ENCODE data around the gene GGN.

Gene GGN, protein sequence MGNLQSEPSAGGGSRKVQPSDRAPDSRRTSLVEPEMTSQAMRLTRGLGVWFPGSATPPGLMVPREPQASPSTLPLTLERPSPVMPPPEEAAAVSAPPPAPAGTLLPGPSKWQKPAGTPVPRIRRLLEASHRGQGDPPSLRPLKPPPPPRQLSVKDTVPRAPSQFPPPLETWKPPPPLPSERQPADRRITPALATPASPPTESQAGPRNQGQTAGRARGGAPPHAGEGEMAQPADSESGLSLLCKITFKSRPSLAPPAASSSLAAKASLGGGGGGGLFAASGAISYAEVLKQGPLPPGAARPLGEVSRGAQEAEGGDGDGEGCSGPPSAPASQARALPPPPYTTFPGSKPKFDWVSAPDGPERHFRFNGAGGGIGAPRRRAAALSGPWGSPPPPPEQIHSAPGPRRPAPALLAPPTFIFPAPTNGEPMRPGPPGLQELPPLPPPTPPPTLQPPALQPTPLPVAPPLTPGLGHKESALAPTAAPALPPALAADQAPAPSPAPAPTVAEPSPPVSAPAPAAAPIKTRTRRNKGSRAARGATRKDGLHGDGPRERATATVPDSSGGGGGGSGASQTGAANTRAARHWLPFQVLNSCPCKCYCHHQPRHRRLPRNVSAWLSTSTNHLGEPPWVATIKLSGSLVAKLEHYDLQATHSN

DNA sequence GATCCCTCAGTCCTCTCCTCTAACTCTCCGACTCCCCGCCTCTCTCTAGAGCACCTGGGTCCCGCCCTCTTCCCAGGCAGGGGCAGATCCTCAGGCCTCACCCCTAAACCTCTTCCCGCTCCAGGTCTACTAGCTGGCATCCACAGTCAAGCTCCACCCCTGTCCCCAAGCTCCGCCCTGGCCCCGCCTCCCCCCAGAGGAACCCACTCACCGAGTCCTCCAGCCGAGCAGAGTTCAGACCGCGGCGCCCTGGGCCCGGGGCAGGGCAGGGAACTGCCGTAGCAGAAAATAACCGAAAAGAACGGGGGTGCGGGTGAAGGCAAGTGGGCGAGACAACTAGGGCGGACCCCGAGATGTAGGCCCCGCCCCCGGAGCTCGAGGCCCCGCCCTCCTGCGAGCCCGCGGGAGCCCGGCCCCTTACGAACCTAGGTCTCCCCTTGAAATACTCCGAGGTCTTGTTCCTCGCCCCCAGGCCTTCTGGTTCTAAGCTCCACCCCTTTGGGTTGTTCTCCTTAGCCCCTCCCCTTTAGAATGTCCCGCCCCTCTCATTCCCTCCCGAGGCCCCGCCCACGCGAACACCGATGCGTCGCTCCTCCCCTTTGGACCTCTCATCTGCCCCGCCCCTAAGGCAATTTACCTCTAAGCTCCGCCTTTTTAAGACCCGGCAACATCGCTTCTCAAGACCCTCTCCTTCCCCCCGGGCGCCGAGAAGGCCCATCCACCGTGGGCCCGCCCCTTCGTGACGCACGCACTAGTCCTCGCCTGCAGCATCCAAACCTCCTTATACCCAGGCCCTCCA is at the start of gene GGN:
Gene GGN, minus strand, starts transcription at position 485 of the 799 bp plus-strand sequence. CDS start 773 bp downstream, outside the sequence.
- DNase-seq (ENCODE audit: low read depth): peak; percentile 66

DNA sequence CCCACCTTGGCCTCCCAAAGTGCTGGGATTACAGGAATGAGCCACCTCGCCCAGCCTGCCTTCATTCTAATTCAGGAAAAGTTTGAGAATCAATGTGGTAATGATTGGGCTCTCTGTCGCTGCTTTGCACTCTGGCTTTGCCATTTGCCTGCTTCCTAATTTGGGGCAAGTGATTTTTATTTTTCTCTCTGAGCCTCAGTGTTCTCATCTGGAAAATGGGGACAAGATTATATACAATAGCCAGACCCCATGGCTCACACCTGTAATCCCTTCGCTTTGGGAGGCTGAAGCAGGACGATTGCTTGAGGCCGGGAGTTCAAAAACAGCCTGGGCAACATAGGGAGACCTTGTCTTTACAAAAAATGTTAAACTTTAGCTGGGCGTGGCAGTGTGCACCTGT is 49.5 kb upstream of the GGN start:
- DNase-seq (ENCODE audit: low read depth): no peak

DNA sequence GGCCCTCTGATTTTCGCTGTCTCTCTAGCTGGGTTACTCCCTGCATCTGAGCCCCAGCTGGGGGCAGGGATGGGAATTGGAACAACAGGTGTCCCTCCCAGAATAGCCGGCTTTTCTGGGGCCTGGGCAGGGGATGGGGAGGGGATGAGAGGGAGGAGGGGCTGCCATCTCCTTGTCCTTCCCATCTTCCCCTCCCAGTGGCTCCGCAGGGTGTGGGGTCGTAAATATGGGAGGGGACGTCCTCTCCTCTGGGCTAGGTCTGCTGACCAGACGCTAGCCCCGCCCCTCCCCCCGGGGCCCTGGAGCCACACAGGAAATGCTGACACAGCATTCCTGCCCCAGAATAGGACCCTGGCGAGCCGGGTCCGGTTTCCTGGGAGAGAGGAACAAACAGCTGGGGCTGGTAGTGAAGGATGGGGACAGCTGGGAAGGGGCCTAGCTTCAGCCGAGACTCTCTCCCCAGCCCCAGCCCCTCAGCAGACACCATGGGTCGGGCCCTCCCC is 46.8 kb upstream of the GGN start:
- DNase-seq (ENCODE audit: low read depth): no peak

DNA sequence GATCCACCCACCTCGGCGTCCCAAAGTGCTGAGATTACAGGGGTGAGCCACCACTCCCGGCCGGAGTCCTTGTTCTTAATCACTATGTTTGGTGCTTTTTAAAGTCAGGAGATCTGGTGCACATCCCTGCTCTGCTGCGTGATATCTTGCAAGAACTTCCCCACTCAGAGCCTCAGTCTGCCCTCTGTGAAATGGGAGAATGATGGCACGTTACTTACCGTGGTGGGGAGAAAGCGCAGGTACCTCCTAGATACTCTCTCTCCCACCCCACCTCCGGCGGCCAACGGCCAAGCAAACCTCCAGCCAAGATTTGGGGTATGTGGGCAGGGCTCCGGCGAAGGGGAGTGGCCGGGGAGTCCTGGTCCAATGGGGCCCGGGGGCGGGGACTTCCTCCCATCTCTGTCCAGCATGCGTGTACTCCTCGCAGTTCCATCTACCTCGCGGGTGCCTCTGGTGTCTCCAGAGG is 45.5 kb upstream of the GGN start, which contains the start of gene RYR1:
Gene RYR1, plus strand, starts transcription at position 424 of the 466 bp plus-strand sequence. CDS start 139 bp downstream, outside the sequence.
- DNase-seq (ENCODE audit: low read depth): peak; percentile 31

DNA sequence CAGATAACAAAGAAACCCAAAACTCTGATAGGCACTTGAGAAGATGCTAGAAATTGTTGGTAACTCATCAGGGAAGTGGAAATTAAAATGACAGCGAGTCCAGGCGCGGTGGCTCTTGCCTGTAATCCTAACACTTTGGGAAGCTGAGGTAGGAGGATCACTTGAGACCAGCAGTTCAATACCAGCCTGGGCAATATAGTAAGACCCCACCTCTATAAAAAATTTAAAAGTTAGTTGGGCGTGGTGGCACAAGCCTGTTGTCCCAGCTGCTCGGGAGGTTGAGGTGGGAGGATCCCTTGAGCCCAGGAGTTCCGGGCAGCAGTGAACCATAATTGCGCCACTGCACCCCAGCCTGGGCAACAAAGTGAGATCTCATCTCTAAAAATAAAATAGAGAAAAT is 43.1 kb upstream of the GGN start:
- no peak for DNase-seq (ENCODE audit: low read depth)

DNA sequence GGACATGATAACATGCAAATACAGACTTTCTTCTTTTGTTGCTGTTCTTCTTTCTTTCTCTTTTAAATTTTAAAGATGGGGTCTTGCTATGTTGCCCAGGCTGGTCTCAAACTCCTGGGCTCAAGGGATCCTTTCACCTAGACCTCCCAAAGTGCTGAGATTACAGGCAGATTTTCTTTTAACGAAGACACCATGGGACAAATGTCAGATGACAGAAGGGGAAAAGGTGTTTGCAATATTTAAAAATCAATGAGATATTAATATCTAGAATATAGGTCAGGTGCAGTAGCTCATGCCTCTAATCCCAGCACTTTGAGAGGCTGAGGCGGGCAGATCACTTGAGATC is 42.0 kb upstream of the GGN start:
- no peak for DNase-seq (ENCODE audit: low read depth)

DNA sequence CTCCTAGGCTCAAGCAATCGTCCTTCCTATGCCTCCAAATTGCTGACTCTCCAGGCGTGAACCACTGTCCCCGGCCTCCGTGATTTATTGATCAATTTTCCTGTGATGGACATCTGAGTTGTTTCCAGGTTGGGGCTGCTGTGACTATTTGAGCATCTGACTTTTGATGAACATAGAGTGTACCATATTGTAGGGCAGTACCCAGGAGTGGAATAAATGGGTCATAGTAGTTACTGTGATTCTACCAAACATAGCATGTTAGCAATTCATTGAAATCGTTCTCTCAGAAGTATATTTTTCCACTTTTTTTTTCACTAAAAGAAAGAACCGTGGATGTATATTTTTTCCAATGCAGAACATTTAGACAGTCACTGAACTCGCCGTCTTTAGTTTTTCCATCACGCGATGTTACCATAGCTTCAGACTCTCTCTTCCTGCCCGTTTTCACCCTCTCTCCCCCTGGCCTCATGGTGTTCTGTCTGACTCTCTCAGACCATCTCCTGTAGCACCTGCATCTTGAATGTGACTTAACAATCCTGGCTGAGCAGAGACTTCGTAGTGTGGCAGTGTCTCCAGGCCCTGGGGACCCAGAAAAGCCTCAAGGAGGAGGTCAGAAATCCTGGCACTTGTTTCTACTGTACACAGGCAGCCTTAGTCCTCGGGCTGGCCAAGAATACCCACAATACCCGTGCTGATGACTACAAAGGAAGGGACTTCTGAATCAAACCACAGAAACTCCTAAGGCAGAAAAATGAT is 41.4 kb upstream of the GGN start:
- peak; percentile 25 for DNase-seq (ENCODE audit: low read depth)

DNA sequence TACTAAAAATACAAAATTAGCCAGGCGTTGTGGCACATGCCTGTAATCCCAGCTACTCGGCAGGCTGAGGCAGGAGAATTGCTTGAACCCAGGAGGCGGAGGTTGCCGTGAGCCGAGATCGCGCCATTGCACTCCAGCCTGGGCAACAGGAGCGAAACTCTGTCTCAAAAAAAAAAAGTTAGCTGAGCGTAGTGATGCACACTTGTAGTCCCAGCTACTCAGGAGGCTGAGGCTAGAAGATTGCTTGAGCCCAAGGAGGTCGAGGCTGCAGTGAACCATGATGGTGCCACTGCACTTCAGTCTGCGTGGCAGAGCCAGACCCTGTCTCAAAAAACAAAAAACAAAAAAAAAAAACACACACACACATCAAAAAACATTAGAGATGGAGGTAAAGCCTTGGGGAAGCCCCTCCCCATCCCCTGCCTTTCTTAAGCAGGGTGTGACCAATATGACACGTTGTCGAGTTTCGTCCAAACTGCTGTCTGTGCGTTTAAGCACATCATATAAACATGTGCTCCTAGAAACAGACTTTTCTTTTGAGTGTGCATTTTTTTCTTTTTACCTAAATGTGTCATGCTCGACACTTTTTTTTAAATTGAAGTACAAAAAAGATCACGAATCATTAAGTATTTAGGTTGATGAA is 39.3 kb upstream of the GGN start:
- peak; percentile 46 for DNase-seq (ENCODE audit: low read depth)

DNA sequence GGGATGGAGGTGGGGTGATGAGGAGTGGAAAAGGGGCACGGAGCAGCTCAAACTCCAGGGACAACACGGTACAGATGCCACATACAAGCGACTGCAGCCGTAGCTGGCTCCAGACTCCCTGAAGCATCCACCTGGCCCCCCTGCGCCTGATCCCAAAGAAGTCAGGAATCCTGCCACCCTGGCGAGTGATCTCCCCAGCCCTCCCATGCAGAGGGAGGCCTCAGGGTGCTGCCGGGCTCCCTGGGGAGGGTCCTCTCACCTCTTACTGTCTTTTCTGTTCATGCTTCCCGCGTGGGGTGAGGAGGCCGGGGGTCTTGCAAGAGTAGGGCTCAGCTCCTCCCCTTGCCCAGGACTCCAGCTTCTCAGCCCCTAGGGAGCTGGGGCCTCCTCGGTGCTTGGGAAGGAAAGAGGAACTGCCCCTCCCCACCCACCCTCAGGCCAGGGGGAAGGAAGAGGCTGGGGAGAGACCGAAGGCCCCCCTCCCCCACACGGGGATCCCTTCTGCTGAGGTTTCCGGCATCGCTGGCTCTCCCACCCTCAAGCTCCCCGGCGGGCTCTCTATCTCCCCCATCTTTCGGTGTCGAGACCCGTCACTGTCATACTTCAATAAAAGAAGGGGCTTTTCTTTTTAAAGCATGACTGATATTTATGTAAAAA is 38.1 kb upstream of the GGN start, which contains the start of gene RASGRP4:
Gene RASGRP4, minus strand, starts transcription at position 410 of the 657 bp plus-strand sequence. Its CDS starts 128 bp downstream, at position 282.
- DNase-seq (ENCODE audit: low read depth): peak; percentile 26

DNA sequence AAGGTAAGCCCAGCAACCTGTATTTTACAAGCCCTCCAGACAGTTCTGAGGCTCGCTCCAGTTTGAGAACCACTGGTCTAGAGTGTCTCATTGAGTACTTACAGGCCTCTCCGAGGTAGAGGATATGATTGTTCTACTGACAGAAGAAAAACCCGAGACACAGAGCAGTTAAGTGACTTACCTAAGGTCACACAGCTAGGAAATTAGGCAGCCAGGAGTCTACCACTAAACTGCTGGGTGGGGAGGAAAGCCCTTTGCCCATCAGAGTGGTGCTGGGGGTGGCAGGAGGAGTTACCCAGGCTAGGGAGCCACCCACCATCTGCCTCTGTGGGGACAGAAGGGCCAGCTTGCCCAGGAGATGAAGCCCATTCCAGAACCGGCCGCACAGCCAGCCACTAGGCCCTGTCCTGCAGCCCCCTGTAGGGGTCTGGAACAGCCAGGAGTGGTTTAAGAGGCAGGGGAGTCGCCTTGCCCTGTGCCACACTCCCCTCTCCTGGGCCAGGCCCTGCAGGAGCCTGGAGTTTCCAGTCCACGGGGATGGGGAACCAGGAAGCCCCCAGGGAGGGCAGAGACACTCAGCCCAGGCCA is 37.5 kb upstream of the GGN start:
- no peak for DNase-seq (ENCODE audit: low read depth)

DNA sequence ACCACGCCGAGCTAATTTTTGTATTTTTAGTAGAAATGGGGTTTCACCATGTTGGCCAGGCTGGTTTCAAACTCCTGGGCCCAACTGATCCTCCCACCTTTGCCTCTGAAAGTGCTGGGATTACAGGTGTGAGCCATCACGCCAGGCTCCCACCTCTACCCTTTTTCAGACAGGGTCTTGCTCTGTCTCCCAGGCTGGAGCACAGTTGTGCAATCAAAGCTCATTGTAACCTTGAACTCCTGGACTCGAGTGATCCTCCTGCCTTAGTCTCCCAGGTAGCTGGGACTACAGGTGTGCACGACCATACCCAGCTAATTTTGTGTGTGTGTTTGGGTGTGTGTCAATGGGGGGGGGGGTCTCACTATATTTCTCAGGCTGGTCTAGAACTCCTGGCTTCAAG is 36.4 kb upstream of the GGN start:
- no peak for DNase-seq (ENCODE audit: low read depth)

DNA sequence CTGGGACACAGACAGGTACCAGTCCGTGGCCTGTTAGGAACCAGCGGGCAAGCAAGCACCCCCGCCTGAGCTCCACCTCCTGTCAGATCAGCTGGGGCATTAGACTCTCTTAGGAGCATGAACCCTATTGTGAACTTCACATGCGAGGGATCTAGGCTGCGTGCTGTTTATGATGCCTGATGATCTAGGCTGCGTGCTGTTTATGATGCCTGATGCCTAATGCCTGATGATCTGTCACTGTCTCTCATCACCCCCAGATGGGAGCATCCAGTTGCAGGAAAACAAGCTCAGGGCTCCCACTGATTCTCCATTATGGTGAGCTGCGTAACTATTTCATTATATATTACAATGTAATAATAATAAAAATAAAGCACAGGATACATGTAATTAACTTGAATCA is 34.6 kb upstream of the GGN start:
- no peak for DNase-seq (ENCODE audit: low read depth)

DNA sequence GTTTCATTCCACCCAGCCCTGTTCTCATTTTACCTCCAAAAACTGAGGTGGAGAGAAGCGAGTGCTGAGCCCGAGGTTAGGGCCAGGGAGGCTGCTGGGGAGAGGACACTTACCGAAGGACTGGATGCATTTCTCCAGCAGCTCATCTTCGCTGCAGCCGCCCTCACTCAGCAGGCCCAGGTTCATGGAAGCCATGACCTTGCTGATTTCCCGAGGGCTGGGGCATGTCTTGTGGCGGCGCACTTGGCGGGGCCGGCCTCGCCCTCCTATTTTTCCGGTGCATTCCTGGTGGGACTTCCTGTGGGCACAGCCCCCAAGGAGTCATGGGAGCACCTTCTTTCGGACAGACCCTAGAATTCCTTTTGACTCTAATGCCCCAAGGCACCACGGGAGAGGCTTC is 34.0 kb upstream of the GGN start:
- no peak for DNase-seq (ENCODE audit: low read depth)

DNA sequence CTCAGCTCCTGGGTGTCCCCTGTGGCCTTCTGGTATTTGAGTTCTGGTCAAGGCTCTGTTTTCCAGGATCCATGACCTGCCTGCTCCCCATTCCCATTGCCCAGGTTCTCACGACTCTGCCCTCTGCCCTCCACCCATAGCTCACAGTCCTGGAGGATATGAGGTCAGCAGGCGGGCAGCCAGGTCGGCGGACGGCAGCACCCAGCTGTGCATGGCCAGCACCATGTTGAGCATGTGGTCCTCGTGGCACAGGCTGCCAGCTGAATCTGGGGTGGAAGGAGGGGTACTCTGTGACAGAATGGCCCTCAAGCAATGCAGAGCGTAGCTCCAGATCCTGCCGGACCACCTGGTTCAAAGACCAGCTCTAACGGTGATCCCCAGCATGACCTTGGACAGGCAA is 33.1 kb upstream of the GGN start:
- DNase-seq (ENCODE audit: low read depth): no peak

DNA sequence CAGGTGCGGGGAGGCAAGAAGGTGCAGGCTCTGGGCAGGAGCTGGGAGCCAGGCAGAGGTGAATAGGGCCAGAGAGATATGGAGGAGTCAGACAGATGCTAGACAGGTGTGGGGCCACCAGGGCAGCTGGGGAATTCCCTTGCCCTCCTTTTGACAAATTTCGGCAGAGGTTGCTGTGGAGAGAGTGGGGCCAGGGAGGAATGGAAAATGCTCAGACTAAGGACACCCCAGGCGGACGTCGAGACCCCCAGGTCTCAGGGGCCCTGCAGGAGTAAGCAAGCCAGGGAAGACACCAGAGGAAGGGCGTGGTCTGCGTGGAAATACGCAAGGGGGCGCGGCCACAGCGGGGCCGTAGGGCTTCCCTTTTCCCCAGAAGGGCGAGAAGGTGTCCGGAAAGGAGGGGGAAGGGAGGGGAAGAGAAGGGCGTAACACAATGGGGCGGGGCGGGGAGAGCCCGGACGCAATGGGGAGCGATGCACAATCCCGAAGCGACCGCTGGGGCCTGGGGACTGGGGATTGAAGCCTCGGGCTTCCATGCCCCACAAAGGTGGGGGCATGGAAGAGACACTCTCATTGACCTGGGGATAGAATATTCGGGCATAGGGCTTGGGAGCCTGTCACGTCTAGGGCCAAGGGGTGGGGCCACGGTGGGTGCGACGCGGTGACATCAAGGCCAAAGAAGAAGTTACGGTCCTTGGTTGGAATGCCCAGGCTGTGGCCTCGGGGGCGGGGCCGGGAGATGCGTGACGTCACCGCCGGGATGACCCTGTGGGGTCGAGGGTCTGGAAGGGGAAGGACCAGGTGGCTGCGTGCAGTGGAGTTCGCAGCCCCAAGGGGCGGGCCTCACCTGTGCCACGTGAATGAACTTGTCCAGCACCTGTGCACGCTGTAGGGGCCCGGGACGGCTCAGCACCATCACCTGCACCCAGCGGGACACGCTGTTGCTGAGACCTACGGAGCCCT is 30.0 kb upstream of the GGN start:
- DNase-seq (ENCODE audit: low read depth): peak; percentile 33

DNA sequence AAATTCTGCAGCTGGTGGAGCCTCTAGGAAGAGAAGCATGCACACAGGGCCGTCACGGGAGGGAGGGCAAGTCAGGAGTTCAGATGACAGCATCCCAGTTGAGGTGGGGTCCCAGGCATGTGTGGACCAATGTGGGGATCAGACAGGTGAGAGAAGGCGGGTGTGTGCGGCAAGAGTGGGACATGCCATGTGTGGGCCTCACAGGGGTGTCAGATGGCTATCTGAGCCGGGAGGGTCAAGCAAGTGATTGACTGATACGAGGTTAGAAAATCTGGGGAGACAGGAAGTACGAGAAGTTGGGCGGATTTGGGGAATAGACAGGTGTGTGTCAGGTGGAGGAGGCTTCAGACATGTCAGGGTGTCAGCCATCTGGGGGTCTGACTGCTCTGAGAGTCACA is 29.3 kb upstream of the GGN start:
- DNase-seq (ENCODE audit: low read depth): no peak

DNA sequence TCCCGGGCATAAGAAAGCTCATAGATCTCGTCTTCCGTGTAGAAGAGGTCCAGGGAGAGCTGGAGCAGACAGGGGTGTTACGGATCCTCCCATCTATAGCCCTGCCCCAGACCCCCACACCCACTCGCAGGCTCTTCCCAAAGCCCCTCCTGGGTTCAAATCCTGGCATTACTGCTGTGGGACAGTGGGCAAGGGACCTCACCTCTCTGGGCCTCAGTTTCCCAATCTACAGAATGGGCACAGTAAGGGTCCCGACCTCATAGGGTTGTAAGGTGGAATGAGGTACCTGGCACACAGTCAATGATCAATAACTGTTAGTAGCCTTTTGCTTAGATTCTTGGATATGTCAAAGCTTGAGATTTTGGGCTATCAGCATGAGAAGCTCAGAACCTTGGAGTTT is 25.6 kb upstream of the GGN start:
- no peak for DNase-seq (ENCODE audit: low read depth)

DNA sequence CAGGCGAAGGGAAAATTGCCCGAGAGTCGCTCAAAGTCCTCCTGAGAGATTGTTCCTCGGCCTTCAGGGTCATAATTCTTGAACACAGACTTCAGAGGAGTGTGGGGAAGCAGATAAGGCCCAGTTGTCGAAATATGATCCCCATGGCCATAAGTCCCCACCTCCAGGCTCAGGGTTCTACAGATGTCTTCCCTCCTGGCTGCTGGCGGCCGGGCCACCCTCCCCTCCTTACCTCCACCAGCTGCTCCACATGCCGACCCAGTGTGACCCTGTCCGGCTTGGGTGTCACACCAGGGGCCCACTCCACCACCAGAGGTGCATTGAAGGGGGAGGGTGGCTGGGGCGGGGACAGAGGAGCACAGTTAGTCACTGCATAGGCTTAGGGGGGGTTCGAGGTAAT is 25.1 kb upstream of the GGN start:
- no peak for DNase-seq (ENCODE audit: low read depth)

DNA sequence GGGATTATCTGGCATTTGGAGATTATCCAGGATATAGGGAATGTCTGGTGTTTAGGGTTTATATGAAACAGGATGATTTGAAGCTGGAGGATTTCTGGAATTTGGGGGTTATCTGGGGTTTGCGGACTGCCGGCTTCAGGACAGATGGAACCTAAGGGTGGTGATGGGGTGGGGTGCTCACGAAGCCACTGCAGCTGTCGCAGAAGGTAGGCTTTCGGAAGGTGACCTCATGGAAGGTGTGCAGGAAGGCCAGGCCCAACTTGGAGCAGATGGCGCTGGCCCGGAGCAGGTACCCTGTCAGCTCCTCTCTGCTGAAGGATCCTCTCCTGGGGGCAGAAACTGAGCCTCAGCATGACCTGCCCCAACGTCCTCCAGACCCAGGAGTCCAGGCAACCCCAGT is 24.7 kb upstream of the GGN start:
- no peak for DNase-seq (ENCODE audit: low read depth)
